HCT116 (cell line): ENCODE measurements around the gene ARHGEF39. TPM values are rescaled to one million over a fixed set of nuclear protein-coding genes. Genes with fewer than 3 reads are reported as not detected.

Source experiments
- ATAC-seq: fragments of 200-7000 bp; cut with Tn5 transposase; 2 replicates; pipeline ENCODE4 v1.9.1; 2020; ENCODE audit warnings: mild to moderate bottlenecking, moderate library complexity
- BruUV-seq: library from RNA; stranded (reverse); fragments of 400-500 nt; replicated peaks from 2 replicates; lab custom pipeline; 2021; lab: Mats Ljungman, UMichigan
- CTCF ChIA-PET: fragments of 300-600 bp; sonication (Branson Sonifier 250); formaldehyde crosslinking; loops from one replicate; lab custom pipeline; 2021; ENCODE audit warnings: antibody characterized with exemption; lab: Charles Lee
- POLR2A ChIA-PET: fragments of 300-600, 350-600 bp; sonication (Branson Sonifier 250); formaldehyde crosslinking; loops from one replicate; lab custom pipeline; 2021; ENCODE audit warnings: antibody characterized with exemption; lab: Charles Lee
- RAD21 ChIA-PET, 2 experiments: fragments of 300-600 bp; sonication (Branson Sonifier 250); formaldehyde crosslinking; loops; one replicate each; lab custom pipeline; 2023; ENCODE audit warnings: low total read pairs in 2 of 2; ENCODE audit not compliant: uncharacterized antibody in 2 of 2, unreplicated experiment in 2 of 2, low non-redundant PET in 1 of 2; lab: Charles Lee
- DNase-seq: peaks from one replicate; pipeline ENCODE4 v3.0.0-alpha.2; 2010; ENCODE audit warnings: low read depth, low spot score
- H2AFZ ChIP-seq: fragments of 200-600 bp; shearing (Covaris generic), sonication (generic); 2 replicates; pipeline ENCODE4 v1.6.1; 2017; ENCODE audit warnings: low read depth, mixed run types, mixed read lengths, antibody characterized with exemption, low read length; ENCODE audit not compliant: poor library complexity, severe bottlenecking
- H3K27ac ChIP-seq: 2 replicates; pipeline ENCODE4 v1.5.1; 2012; ENCODE audit warnings: low read depth, low read length
- H3K27me3 ChIP-seq: fragments of 200-600 bp; sonication (generic); 2 replicates; pipeline ENCODE4 v1.6.1; 2016; ENCODE audit warnings: mixed run types, low read length, mixed read lengths; ENCODE audit not compliant: insufficient read depth
- H3K36me3 ChIP-seq, 2 experiments: fragments of 200-500 bp in 1 of 2; fragments of 200-600 bp in 1 of 2; sonication (Bioruptor generic) in 1 of 2; sonication (generic) in 1 of 2; 2 replicates each; pipeline versions ENCODE4 v1.5.1 to v1.6.1; 2014 to 2016; ENCODE audit warnings: low read length in 2 of 2, inconsistent platforms in 1 of 2, mixed read lengths in 1 of 2, mixed run types in 1 of 2; ENCODE audit not compliant: insufficient read depth in 2 of 2, control insufficient read depth in 1 of 2
- H3K4me1 ChIP-seq, 2 experiments: fragments of 200-600 bp in 1 of 2; sonication (generic) in 1 of 2; 2 replicates each; pipeline versions ENCODE4 v1.5.1 to v1.6.1; 2012 to 2017; ENCODE audit warnings: low read length in 2 of 2, inconsistent platforms in 1 of 2, mild to moderate bottlenecking in 1 of 2, mixed read lengths in 1 of 2, mixed run types in 1 of 2, moderate library complexity in 1 of 2; ENCODE audit not compliant: insufficient read depth in 2 of 2, control insufficient read depth in 1 of 2
- H3K4me2 ChIP-seq: fragments of 200-600 bp; sonication (generic); 2 replicates; pipeline ENCODE4 v1.6.1; 2017; ENCODE audit warnings: mixed run types, low read length, mixed read lengths
- H3K4me3 ChIP-seq, 2 experiments: fragments of 200-600 bp in 1 of 2; sonication (generic) in 1 of 2; replicated peaks in 1 of 2; 2 replicates each; pipeline ENCODE4 v1.5.1; 2011 to 2016; ENCODE audit warnings: low read length in 2 of 2, control low read depth in 1 of 2, low read depth in 1 of 2, mild to moderate bottlenecking in 1 of 2, mixed read lengths in 1 of 2, mixed run types in 1 of 2
- H3K79me2 ChIP-seq: fragments of 200-600 bp; sonication (generic); 2 replicates; pipeline ENCODE4 v1.6.1; 2017; ENCODE audit warnings: mild to moderate bottlenecking, mixed run types, low read length, moderate library complexity, mixed read lengths; ENCODE audit not compliant: insufficient read depth
- H3K9ac ChIP-seq: fragments of 200-600 bp; sonication (generic); 2 replicates; pipeline ENCODE4 v1.6.1; 2016; ENCODE audit warnings: low read length, mixed read lengths
- H3K9me2 ChIP-seq: fragments of 200-600 bp; sonication (generic), shearing (Covaris generic); 2 replicates; pipeline ENCODE4 v1.6.1; 2017; ENCODE audit warnings: mixed run types, mild to moderate bottlenecking, moderate library complexity; ENCODE audit not compliant: insufficient read depth
- H3K9me3 ChIP-seq, 2 experiments: fragments of 200-500 bp in 1 of 2; fragments of 200-600 bp in 1 of 2; sonication (Bioruptor generic) in 1 of 2; sonication (generic) in 1 of 2; 2 replicates each; pipeline ENCODE4 v1.6.1; 2014 to 2017; ENCODE audit warnings: low read length in 2 of 2, mixed read lengths in 2 of 2, inconsistent platforms in 1 of 2, low read depth in 1 of 2, mild to moderate bottlenecking in 1 of 2, mixed run types in 1 of 2, moderate library complexity in 1 of 2; ENCODE audit not compliant: control insufficient read depth in 1 of 2, insufficient read depth in 1 of 2
- H4K20me1 ChIP-seq: fragments of 200-600 bp; sonication (generic), shearing (Covaris generic); 2 replicates; pipeline ENCODE4 v1.6.1; 2017; ENCODE audit warnings: mixed run types, mild to moderate bottlenecking, moderate library complexity; ENCODE audit not compliant: insufficient read depth
- ATF3 ChIP-seq: IDR thresholded peaks from 2 replicates; pipeline ENCODE4 v1.6.1; 2012
- CBX3 ChIP-seq: IDR thresholded peaks from 2 replicates; pipeline ENCODE4 v1.6.1; 2012; ENCODE audit warnings: low read depth
- CEBPB ChIP-seq: IDR thresholded peaks from 2 replicates; pipeline ENCODE4 v1.6.1; 2012; ENCODE audit warnings: low read depth
- CTCF ChIP-seq, 3 experiments: fragments of 200-600 bp in 1 of 3; sonication (generic) in 1 of 3; IDR thresholded peaks in 2 of 3; conservative IDR thresholded peaks in 1 of 3; 2 replicates each; pipeline ENCODE4 v1.5.1; 2012 to 2017; ENCODE audit warnings: low read depth in 2 of 3, low read length in 2 of 3, antibody characterized with exemption in 1 of 3, borderline replicate concordance in 1 of 3, control low read depth in 1 of 3, mild to moderate bottlenecking in 1 of 3, mixed read lengths in 1 of 3, mixed run types in 1 of 3, moderate library complexity in 1 of 3; ENCODE audit not compliant: insufficient read depth in 1 of 3
- EGR1 ChIP-seq: IDR thresholded peaks from 2 replicates; pipeline ENCODE4 v1.6.1; 2012; ENCODE audit warnings: low read depth
- ELF1 ChIP-seq: IDR thresholded peaks from 2 replicates; pipeline ENCODE4 v1.6.1; 2012; ENCODE audit warnings: low read depth, borderline replicate concordance
- EZH2phosphoT487 ChIP-seq: fragments of 200-600 bp; IDR thresholded peaks from 2 replicates; pipeline ENCODE4 v1.6.1; 2018; ENCODE audit warnings: antibody characterized with exemption, borderline replicate concordance
- FOSL1 ChIP-seq: IDR thresholded peaks from 2 replicates; pipeline ENCODE4 v1.6.1; 2012; ENCODE audit warnings: low read depth
- JUND ChIP-seq: IDR thresholded peaks from 2 replicates; pipeline ENCODE4 v1.6.1; 2012
- MAX ChIP-seq: IDR thresholded peaks from 2 replicates; pipeline ENCODE4 v1.6.1; 2012
- POLR2A ChIP-seq: IDR thresholded peaks from 2 replicates; pipeline ENCODE4 v1.7.0; 2011; ENCODE audit warnings: borderline replicate concordance; ENCODE audit not compliant: insufficient read depth, insufficient read length; ENCODE audit errors: extremely low read depth
- POLR2AphosphoS5 ChIP-seq: IDR thresholded peaks from 2 replicates; pipeline ENCODE4 v1.6.1; 2011; ENCODE audit warnings: mild to moderate bottlenecking, low read depth, low read length, moderate library complexity
- RAD21 ChIP-seq: IDR thresholded peaks from 2 replicates; pipeline ENCODE4 v1.6.1; 2012; ENCODE audit warnings: low read depth, mild to moderate bottlenecking
- REST ChIP-seq: IDR thresholded peaks from 2 replicates; pipeline ENCODE4 v1.6.1; 2012; ENCODE audit warnings: low read depth
- SRF ChIP-seq: IDR thresholded peaks from 2 replicates; pipeline ENCODE4 v1.6.1; 2012; ENCODE audit warnings: low read depth
- TCF7L2 ChIP-seq: IDR thresholded peaks from 2 replicates; pipeline ENCODE4 v1.7.0; 2011; ENCODE audit warnings: borderline replicate concordance, inconsistent platforms; ENCODE audit not compliant: insufficient read depth, insufficient read length; ENCODE audit errors: extremely low read depth
- YY1 ChIP-seq: IDR thresholded peaks from 2 replicates; pipeline ENCODE4 v1.6.1; 2011; ENCODE audit warnings: low read length, low read depth, moderate library complexity, mild to moderate bottlenecking; ENCODE audit not compliant: insufficient replicate concordance; ENCODE audit errors: extremely low read depth
- ZBTB33 ChIP-seq: IDR thresholded peaks from 2 replicates; pipeline ENCODE4 v1.6.1; 2011; ENCODE audit warnings: mild to moderate bottlenecking, low read length, moderate library complexity; ENCODE audit not compliant: insufficient replicate concordance; ENCODE audit errors: extremely low read depth
- ZFX ChIP-seq: fragments of 450-650 bp; IDR thresholded peaks from 2 replicates; pipeline ENCODE4 v1.6.1; 2017
- ZNF274 ChIP-seq: fragments of 200-500 bp; sonication (Bioruptor generic); IDR thresholded peaks from 2 replicates; pipeline ENCODE4 v1.6.1; 2014; ENCODE audit warnings: mild to moderate bottlenecking, low read depth, low read length, inconsistent platforms
- intact Hi-C: fragments of 100-400 bp; cut with micrococcal nuclease; formaldehyde crosslinking; loops from 2 replicates; pipeline ENCODE4 v1.10.0; 2022
- total RNA-seq: library from RNA; stranded (reverse); gene quantifications from one replicate; pipeline ENCODE4 v1.2.1, GENCODE V29; 2021; ENCODE audit not compliant: unreplicated experiment

Gene ARHGEF39
- total RNA-seq, 1 experiment from 2014 or later = 29.8 TPM

- H3K27me3 ChIP-seq = no peaks in the 10 kb centered on the region
- no TSS peak for BruUV-seq
- no peak for ATAC-seq
- no peak for TF ChIP-seq RAD21
- TF ChIP-seq POLR2A = no peak
- no peak for TF ChIP-seq JUND
- TF ChIP-seq POLR2AphosphoS5 = no peak
- TF ChIP-seq SRF = no peak
- TF ChIP-seq ZFX = no peak
- TF ChIP-seq CBX3 = no peak
- no peak for TF ChIP-seq EZH2phosphoT487
- no peak for TF ChIP-seq ZBTB33
- no peak for TF ChIP-seq CTCF (IDR thresholded peaks at IDR 0.05 in 2 of 3, conservative IDR thresholded peaks at IDR 0.05 in 1 of 3; ENCODE audit: borderline replicate concordance in 1 of 3, insufficient read depth in 1 of 3, low read depth in 2 of 3, low read length in 2 of 3)
- no peak for TF ChIP-seq ELF1
- no peak for TF ChIP-seq REST
- TF ChIP-seq TCF7L2 = no peak
- no peak for TF ChIP-seq FOSL1
- no peak for TF ChIP-seq EGR1
- no peak for TF ChIP-seq MAX
- TF ChIP-seq CEBPB = no peak
- TF ChIP-seq ATF3 = no peak
- no peak for TF ChIP-seq ZNF274
- no peak for TF ChIP-seq YY1
- no peak overlapping the region for H2AFZ ChIP-seq
- CTCF ChIA-PET = no interaction called here
- H4K20me1 ChIP-seq = no peaks in the 10 kb centered on the region
- intact Hi-C loops = no loop called here
- RAD21 ChIA-PET = interaction anchor here in 1 of 2 experiments (0.6 kb wide), 1 partner anchor 898 kb away, joined by 3 read pairs; no protein-coding TSS in a partner anchor
- POLR2A ChIA-PET = no interaction called here
- H3K4me2 ChIP-seq = no peak overlapping the region
- H3K27ac ChIP-seq = no peak overlapping the region
- peaks cover 38 to 50% of the 10 kb centered on the region in 2 experiments; a peak in 3 of 4 replicates for H3K36me3 ChIP-seq
- H3K9me3 ChIP-seq = no peaks in the 10 kb centered on the region
- no peak overlapping the region for H3K4me3 ChIP-seq
- peaks cover 18% of the 10 kb centered on the region; the same call in 1 of the 2 replicates for H3K79me2 ChIP-seq
- DNase-seq = no peak
- no peaks in the 10 kb centered on the region for H3K4me1 ChIP-seq
- H3K9me2 ChIP-seq = no peaks in the 10 kb centered on the region
- no peak overlapping the region for H3K9ac ChIP-seq
Measured at GRCh38 chr9:35682051-35682450, 17.1 kb upstream of the ARHGEF39 start.
